Stimulated activated CD4-positive, alpha-beta T cell treated with anti-CD3 and anti-CD28 coated beads, Interleukin-12 subunit alpha, Interleukin-12 subunit beta, amount 100 ng/mL, for 24 hours (primary cell): Measurements from ENCODE around the gene L2HGDH.

Experiments
- DNase-seq, 2 experiments: peaks; one replicate each; pipeline ENCODE4 v3.0.0-alpha.2; 2020; ENCODE audit warnings: low read depth in 2 of 2

L2HGDH gene

GRCh38 chr14:50229681-50230080 lies 82.3 kb downstream of the L2HGDH start:
- DNase-seq: no peak

- DNase-seq: no peak
Observed at GRCh38 chr14:50228313-50228712, 83.7 kb downstream of the L2HGDH start.

- no peak for DNase-seq
Observed at GRCh38 chr14:50225974-50226297, 86.1 kb downstream of the L2HGDH start.

GRCh38 chr14:50225067-50225973 lies 86.7 kb downstream of the L2HGDH start:
- no peak for DNase-seq

GRCh38 chr14:50222055-50222613 lies 89.9 kb downstream of the L2HGDH start:
- no peak for DNase-seq

GRCh38 chr14:50218501-50218900 lies 93.5 kb downstream of the L2HGDH start:
- no peak for DNase-seq

GRCh38 chr14:50215416-50215815 lies 96.6 kb downstream of the L2HGDH start:
- no peak for DNase-seq

- DNase-seq: no peak
Observed at GRCh38 chr14:50213795-50214194, 98.2 kb downstream of the L2HGDH start.

GRCh38 chr14:50212726-50213125 lies 99.3 kb downstream of the L2HGDH start:
- DNase-seq: no peak

GRCh38 chr14:50210074-50210473 lies 102.0 kb downstream of the L2HGDH start:
- no peak for DNase-seq

GRCh38 chr14:50198499-50198898 lies 113.5 kb downstream of the L2HGDH start:
- no peak for DNase-seq

GRCh38 chr14:50191499-50191898 lies 120.5 kb downstream of the L2HGDH start:
- no peak for DNase-seq
